Vagina (tissue), 2 donors: ENCODE results near the gene SNX13. TPM values are rescaled to one million over a fixed set of nuclear protein-coding genes. Genes with fewer than 3 reads are reported as not detected.

Source experiments
- DNase-seq, 2 donors: peaks; one replicate each; pipeline ENCODE4 v3.0.0-alpha.2; 2017; ENCODE audit errors: extremely low spot score in 2 of 2
- H3K27ac ChIP-seq: fragments of 200-600 bp; sonication (generic); one replicate; pipeline ENCODE4 v1.5.1; 2019
- H3K27me3 ChIP-seq: fragments of 200-600 bp; sonication (generic); one replicate; pipeline ENCODE4 v1.5.1; 2019
- H3K36me3 ChIP-seq, 2 donors: fragments of 200-600 bp; sonication (generic); one replicate each; pipeline ENCODE4 v1.5.1; 2017 to 2019
- H3K4me1 ChIP-seq: fragments of 200-600 bp; sonication (generic); one replicate; pipeline ENCODE4 v1.5.1; 2019
- H3K4me3 ChIP-seq, 2 donors: fragments of 200-600 bp; sonication (generic); 1 replicate in 1 of 2; 2 replicates in 1 of 2; pipeline ENCODE4 v1.5.1; 2016 to 2019
- H3K9me3 ChIP-seq: fragments of 200-600 bp; sonication (generic); one replicate; pipeline ENCODE4 v1.5.1; 2019
- POLR2A ChIP-seq, 2 donors: fragments of 450-650 bp; IDR thresholded peaks; one replicate each; pipeline ENCODE4 v1.6.1; 2017; ENCODE audit warnings: antibody characterized with exemption in 2 of 2, mild to moderate bottlenecking in 2 of 2, moderate library complexity in 2 of 2
- POLR2AphosphoS5 ChIP-seq, 2 donors: sonication (generic); formaldehyde crosslinking; IDR thresholded peaks; one replicate each; pipeline ENCODE4 v1.9.0; 2017; ENCODE audit warnings: antibody characterized with exemption in 2 of 2, mild to moderate bottlenecking in 2 of 2, low read depth in 1 of 2; ENCODE audit not compliant: insufficient read depth in 1 of 2
- intact Hi-C: fragments of 100-400 bp; cut with DNase I; formaldehyde crosslinking; loops from one replicate; pipeline ENCODE4 v1.15.1; 2023
- total RNA-seq: library from RNA; depleted of rRNA; stranded (reverse); fragments of >200 nt; gene quantifications from one replicate; pipeline ENCODE4 v1.2.3, GENCODE V29; 2016
- TF ChIP-seq, protein P1 (sequence below), 3 experiments: fragments of 450-650 bp in 2 of 3; fragments of 200-600 bp in 1 of 3; sonication (generic) in 1 of 3; IDR thresholded peaks; one replicate each; pipeline ENCODE4 v1.5.1; 2017 to 2019; ENCODE audit warnings: antibody characterized with exemption in 3 of 3, mild to moderate bottlenecking in 2 of 3, moderate library complexity in 2 of 3

The SNX13 gene
- total RNA-seq, 1 donor from 2014 or later: 67.3 TPM

DNA sequence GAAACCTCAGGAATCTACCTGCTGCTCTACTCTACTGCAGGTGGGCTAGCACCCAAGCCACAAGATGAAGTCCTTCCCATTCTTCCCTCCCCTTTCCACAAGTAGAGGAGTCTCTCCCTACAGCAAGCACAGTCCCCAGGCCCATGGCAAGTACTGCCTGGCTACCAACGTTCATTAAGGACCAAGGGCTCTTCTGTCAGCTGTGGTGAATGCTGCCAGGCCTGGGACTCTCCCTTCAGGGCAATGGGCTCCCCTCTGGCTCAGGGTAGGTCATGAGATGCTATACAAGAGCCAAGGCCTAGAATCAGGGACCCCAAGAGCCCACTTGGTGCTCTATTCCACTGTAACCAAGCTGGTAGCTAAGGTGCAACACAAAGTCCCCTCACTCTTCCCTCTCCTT is 39.8 kb downstream of the SNX13 start:
- no peak for DNase-seq
- no peaks in the 10 kb centered on the region for H3K4me1 ChIP-seq
- no peak overlapping the region for H3K27ac ChIP-seq
- H3K27me3 ChIP-seq: no peaks in the 10 kb centered on the region
- no peak overlapping the region for H3K4me3 ChIP-seq
- intact Hi-C loops: no loop called here
- no peak for TF ChIP-seq POLR2AphosphoS5 (IDR thresholded peaks at IDR 0.05; ENCODE audit: insufficient read depth in 1 of 2, low read depth in 1 of 2)
- TF ChIP-seq, protein P1, sequence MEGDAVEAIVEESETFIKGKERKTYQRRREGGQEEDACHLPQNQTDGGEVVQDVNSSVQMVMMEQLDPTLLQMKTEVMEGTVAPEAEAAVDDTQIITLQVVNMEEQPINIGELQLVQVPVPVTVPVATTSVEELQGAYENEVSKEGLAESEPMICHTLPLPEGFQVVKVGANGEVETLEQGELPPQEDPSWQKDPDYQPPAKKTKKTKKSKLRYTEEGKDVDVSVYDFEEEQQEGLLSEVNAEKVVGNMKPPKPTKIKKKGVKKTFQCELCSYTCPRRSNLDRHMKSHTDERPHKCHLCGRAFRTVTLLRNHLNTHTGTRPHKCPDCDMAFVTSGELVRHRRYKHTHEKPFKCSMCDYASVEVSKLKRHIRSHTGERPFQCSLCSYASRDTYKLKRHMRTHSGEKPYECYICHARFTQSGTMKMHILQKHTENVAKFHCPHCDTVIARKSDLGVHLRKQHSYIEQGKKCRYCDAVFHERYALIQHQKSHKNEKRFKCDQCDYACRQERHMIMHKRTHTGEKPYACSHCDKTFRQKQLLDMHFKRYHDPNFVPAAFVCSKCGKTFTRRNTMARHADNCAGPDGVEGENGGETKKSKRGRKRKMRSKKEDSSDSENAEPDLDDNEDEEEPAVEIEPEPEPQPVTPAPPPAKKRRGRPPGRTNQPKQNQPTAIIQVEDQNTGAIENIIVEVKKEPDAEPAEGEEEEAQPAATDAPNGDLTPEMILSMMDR (IDR thresholded peaks at IDR 0.05): no peak
- no peaks in the 10 kb centered on the region for H3K36me3 ChIP-seq
- no peaks in the 10 kb centered on the region for H3K9me3 ChIP-seq

DNA sequence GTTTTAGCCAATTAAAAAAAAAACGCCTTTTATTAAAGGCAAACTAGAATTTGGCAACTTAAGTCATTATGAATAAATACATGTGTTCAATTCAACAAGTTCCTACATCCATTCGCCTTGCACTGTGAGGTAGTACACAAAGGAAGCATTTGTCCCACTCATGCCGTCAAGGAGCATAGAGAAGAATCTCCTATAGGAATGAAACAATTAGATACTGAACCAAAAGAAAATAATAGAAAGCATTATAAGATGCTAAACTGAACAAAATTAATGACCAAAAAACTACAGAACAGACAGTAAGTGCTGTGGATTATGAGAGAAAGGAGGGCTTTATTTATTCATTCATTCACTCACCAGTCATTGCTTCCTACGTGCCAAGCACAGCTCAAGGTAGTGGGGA is 42.2 kb downstream of the SNX13 start:
- Histone ChIP-seq H3K4me3 (no peak overlapping the region), H3K9me3 (no peaks in the 10 kb centered on the region), H3K27ac (no peak overlapping the region), H3K4me1 (no peaks in the 10 kb centered on the region), H3K27me3 (no peaks in the 10 kb centered on the region), H3K36me3 (no peaks in the 10 kb centered on the region)
- TF ChIP-seq, protein P1 (IDR thresholded peaks at IDR 0.05): no peak
- no peak for TF ChIP-seq POLR2A (IDR thresholded peaks at IDR 0.05)
- no peak for TF ChIP-seq POLR2AphosphoS5 (IDR thresholded peaks at IDR 0.05; ENCODE audit: insufficient read depth in 1 of 2, low read depth in 1 of 2)
- no peak for DNase-seq
- intact Hi-C loops: no loop called here

DNA sequence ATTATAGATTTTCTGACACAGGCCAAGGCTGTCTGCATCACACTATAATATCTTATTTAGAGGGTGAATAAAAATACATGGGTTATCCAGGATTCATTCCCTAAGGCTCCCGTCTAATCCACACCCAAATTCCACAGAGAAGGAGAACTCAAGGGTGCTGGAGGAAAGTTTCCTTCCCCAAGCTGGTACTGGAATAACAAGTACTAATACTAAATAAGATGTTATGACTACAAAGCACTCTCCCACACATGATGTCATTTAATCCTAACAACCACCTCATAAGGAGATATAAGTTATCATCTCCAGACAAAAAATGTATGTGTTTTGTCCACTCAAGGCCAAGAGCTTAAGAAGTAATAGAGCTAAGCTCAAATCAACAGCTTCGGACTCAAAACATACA is 53.0 kb downstream of the SNX13 start:
- no peaks in the 10 kb centered on the region for H3K9me3 ChIP-seq
- peaks cover 0 to 29% of the 10 kb centered on the region in 2 donors for H3K36me3 ChIP-seq
- no peaks in the 10 kb centered on the region for H3K4me1 ChIP-seq
- intact Hi-C loops: no loop called here
- H3K27me3 ChIP-seq: no peaks in the 10 kb centered on the region
- DNase-seq: no peak
- no peak overlapping the region for H3K4me3 ChIP-seq
- no peak overlapping the region for H3K27ac ChIP-seq
- TF ChIP-seq POLR2AphosphoS5 (IDR thresholded peaks at IDR 0.05; ENCODE audit: insufficient read depth in 1 of 2, low read depth in 1 of 2) (no peak), POLR2A (IDR thresholded peaks at IDR 0.05) (no peak)
- TF ChIP-seq, protein P1 (IDR thresholded peaks at IDR 0.05): no peak

DNA sequence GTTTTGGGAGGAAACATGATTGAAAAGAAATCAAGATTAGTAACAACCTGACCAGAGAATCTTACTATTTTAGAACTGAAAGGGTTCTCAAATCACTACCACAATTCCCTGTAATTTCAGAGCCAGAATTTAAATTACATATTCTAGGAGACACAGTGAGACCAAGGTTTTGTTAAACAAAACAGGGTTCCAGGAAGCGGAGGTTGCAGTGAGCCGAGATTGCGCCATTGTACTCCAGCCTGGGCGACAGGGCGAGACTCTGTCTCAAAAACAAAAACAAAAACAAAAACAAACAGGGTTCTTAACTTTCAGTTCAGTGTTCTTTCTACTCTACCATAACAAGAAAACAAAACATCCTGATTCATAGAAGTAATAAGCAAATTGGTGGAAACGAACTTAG is 57.6 kb downstream of the SNX13 start:
- Histone ChIP-seq H3K27ac (no peak overlapping the region), H3K9me3 (no peaks in the 10 kb centered on the region), H3K36me3 (peaks cover 0 to 6% of the 10 kb centered on the region in 2 donors), H3K4me1 (no peaks in the 10 kb centered on the region), H3K4me3 (no peak overlapping the region), H3K27me3 (no peaks in the 10 kb centered on the region)
- no peak for TF ChIP-seq POLR2AphosphoS5 (IDR thresholded peaks at IDR 0.05; ENCODE audit: insufficient read depth in 1 of 2, low read depth in 1 of 2)
- no peak for TF ChIP-seq POLR2A (IDR thresholded peaks at IDR 0.05)
- TF ChIP-seq, protein P1 (IDR thresholded peaks at IDR 0.05): no peak
- DNase-seq: no peak
- intact Hi-C loops: no loop called here

DNA sequence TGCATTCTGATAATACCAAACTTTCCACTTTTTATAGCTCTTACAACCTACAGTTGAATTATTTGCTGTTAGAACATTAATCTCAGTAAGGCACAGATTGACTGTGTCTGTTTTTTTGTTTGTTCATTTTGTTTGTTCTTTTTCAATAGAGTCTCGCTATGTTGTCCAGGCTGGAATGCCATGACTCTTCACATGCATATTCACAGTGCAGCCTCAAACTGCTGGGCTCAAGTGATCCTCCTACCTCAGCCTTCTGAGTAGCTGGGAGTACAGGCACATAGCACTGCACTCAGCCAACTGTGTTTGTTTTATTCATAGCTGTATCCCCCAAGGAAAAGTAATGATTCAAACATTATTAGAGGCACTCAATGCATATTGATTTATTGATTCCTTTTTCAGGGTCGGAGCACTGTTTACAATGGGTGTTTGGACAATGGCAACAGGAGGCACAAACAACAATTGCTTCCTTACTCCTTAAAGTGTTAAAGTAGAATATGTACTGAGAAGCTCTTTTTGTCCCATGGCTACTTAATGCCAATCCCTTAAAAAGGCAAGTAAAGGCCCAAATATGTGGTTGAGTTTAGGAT is 61.1 kb downstream of the SNX13 start:
- no peaks in the 10 kb centered on the region for H3K4me1 ChIP-seq
- no peak overlapping the region for H3K4me3 ChIP-seq
- intact Hi-C loops: no loop called here
- H3K27me3 ChIP-seq: no peaks in the 10 kb centered on the region
- peaks cover 0 to 11% of the 10 kb centered on the region in 2 donors for H3K36me3 ChIP-seq
- no peak for DNase-seq
- H3K9me3 ChIP-seq: no peaks in the 10 kb centered on the region
- TF ChIP-seq POLR2A (IDR thresholded peaks at IDR 0.05): no peak
- TF ChIP-seq, protein P1 (IDR thresholded peaks at IDR 0.05): no peak
- TF ChIP-seq POLR2AphosphoS5 (IDR thresholded peaks at IDR 0.05; ENCODE audit: insufficient read depth in 1 of 2, low read depth in 1 of 2): no peak
- H3K27ac ChIP-seq: no peak overlapping the region
